ENCODE results near the gene TYMS.
A peak's percentile ranks its signal among the peaks of the same experiment; 100 is the strongest.

- TF ChIP-seq, protein P1, sequence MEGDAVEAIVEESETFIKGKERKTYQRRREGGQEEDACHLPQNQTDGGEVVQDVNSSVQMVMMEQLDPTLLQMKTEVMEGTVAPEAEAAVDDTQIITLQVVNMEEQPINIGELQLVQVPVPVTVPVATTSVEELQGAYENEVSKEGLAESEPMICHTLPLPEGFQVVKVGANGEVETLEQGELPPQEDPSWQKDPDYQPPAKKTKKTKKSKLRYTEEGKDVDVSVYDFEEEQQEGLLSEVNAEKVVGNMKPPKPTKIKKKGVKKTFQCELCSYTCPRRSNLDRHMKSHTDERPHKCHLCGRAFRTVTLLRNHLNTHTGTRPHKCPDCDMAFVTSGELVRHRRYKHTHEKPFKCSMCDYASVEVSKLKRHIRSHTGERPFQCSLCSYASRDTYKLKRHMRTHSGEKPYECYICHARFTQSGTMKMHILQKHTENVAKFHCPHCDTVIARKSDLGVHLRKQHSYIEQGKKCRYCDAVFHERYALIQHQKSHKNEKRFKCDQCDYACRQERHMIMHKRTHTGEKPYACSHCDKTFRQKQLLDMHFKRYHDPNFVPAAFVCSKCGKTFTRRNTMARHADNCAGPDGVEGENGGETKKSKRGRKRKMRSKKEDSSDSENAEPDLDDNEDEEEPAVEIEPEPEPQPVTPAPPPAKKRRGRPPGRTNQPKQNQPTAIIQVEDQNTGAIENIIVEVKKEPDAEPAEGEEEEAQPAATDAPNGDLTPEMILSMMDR (IDR thresholded peaks at IDR 0.05): peak; percentile 25 to 72 (median 58)
- no peak for TF ChIP-seq POLR2A (IDR thresholded peaks at IDR 0.05)
Measured at GRCh38 chr18:616380-616995, 41.0 kb upstream of the TYMS start.

Data from esophagus squamous epithelium (tissue), 4 donors.